CD4-positive, alpha-beta T cell treated with Interleukin-2 at 100 ng/mL for 4 hours (primary cell): ENCODE results near the gene ALG12.

Experiments
- DNase-seq: peaks from one replicate; pipeline ENCODE4 v3.0.0-alpha.2; 2020; ENCODE audit warnings: low spot score

ALG12 gene

DNA sequence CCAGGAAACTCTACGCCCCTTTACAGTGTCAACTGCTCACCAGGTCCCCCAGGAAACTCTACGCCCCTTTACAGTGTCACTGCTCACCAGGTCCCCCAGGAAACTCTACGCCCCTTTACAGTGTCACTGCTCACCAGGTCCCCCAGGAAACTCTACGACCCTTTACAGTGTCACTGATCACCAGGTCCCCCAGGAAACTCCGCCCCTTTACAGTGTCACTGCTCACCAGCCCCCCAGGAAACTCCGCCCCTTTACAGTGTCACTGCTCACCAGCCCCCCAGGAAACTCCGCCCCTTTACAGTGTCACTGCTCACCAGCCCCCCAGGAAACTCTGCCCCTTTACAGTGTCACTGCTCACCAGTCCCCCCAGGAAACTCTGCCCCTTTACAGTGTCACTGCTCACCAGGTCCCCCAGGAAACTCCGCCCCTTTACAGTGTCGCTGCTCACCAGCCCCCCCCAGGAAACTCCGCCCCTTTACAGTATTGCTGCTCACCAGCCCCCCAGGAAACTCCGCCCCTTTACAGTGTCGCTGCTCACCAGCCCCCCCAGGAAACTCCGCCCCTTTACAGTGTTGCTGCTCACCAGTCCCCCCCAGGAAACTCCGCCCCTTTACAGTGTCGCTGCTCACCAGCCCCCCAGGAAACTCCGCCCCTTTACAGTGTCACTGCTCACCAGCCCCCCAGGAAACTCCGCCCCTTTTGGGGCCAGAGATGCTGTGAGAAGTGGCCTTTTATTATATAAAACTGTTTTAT is 27.0 kb upstream of the ALG12 start:
- peak; percentile 54 for DNase-seq

DNA sequence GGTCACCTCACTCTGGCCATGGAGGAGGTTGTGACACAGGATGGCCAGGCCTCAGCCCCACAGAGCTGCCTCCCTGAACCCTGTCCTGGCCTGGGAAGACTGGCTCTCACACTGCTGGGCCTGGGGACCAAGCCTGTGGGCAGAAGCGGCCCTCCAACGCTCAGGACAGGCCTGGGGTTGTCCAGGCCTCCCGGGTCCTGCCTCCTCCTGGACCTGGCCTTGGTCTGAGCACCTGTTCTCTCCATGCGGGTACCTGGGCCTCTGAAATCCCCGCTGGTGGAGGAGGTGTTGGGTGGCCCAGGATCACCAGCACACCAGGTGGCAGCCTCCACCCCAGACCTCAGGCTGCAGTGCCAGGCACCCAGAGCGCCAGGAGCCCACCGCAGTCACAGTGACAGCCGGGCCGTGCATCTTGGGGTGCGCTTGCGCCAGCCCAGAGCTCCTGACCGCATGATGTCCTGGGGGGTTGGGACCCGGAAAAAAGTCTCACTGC is 26.2 kb upstream of the ALG12 start:
- no peak for DNase-seq

DNA sequence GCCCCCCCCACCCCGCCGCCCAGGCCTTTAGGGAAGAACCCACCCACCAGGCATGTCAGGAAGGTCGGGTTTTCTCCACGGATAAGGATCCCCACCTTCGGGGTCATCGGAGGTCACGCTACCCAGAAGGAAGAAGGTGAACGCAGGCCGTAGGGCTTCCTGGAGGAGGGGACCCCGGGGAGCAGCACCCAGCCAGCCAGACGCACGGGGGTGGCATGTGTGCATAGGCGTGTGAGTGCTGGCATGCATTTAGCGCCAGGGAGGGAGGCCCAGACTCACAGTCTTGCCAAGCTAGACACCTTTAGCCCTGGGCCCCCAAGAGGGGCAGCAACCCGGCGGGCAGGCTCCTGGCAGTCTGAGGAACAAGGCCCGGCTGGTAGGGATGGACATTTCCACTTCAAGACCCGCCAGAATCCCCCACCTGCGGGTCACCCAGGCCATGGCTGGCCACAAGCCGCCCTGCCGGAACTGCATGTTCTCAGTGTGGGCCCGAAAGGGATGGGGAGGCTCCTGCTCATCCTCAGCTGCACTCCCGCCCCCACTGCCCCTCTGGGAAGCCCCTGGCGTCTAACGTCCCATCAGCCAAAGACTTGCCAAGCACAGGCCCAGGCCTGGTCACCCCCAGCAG is 25.6 kb upstream of the ALG12 start:
- DNase-seq, result no peak

DNA sequence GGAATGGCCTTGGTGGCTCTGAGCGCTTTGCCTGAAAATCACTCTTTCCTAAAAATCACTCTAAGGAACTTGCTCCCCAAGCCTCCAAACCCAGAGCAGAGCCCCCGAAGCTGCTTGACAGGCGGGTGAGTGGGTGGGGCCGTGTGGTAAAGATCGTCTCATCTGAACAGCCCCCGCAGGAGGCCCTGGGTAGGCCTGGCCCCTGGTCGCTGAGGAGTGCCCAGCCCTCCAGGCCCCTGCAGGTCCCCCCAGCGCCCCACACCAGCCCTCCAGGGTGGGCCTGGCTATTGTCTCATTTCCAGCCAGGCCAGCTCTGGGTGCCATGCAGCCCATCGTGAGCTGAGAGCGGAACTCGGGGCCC is 25.1 kb upstream of the ALG12 start:
- DNase-seq, result no peak

DNA sequence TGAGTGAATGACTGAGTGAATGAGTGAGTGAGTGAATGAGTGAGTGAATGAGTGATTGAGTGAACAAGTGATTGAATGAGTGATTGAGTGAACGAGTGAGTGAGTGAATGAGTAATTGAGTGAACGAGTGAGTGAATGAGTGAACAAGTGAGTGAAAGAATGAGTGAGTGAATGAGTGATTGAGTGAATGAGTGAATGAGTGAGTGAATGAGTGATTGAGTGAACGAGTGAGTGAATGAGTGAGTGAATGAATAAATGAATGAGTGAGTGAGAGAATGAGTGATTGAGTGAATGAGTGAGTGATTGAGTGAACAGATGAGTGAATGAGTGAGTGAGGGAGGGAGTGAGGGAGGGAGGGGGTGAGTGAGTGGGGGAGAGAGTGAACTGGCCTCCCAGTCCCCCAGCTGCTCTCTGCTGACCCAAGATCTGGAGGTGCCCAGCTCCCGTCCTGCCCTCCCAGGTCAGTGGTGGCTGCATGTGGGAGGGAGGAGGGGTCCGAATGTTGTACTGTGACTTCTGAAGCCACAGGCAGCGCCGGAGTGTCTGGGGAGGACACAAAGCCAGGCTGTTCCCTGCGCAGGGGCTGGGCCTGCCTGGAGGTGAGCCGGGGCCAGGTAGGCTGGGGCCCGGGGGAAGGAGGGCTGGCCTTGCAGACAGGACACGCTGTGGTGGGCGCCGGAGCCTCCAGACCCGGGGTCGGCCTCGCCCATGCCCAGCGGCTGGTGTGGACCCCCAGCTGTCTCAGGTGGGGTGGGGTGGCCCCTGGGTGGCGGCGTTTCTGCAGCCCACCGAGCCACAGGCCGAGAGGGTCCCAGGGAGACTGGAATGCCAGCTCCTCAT is 24.5 kb upstream of the ALG12 start:
- no peak for DNase-seq

DNA sequence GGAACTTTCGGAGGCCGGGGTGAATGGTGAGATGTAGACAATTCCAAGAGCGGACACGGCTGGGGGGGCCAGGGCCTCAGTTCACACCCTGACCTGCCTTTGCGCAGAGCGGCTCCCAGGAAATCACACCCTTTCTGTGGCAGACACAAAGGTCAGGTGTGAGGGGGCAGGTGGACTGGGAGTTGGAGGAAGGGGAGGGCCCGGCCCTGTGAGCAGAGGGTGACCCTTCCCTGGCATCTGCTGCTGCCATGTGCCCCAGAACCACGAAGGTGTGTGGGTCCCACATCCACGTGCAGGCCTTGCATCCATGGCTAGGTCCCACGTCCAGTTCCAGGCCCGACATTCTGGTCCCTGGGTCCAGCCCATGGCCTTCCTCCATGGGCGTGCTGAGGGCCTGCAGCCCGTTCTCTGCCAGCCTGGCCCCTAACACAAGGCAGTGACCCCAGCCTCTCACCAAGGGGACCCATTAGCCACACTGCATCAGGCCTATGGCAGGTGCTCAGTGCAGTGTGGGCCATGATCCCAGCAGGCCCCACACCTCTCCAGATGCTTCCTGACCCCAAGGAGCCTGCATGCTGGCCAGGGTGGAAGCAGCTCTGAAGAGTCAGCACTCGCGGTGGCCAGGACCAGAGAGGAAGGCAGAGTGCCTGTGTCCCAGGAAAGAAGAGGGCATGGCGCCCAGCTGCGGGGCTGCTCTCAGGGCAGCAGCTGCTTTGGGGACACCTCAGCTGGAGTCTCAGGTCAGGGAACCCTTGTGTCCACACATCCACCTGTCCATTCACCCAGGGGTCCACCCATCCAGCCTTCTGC is 23.5 kb upstream of the ALG12 start:
- no peak for DNase-seq

DNA sequence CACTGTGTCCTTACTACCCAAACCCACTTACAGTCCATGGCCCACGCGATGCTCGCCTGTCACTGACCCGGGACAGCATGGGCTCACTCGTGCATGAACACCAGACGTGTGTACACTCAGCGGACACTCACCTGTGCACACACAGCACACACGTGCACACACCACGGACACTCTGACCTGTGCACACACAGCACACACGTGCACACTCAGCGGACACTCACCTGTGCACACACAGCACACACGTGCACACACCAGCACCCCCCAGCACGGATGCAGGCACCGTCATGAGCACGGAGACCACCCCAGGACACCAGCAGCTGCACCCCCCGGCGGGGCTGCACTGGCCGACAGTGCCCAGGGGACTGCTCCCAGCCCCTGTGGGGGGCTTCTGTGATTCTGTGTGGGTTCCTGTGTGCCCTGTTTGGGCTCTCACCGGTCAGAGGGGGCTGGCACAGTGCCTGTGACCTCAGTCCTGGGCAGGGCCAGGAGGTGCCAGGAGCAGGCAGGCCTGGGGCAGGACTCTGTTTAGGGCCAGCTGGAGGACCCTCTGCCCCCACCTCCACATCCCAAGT is 20.4 kb upstream of the ALG12 start:
- no peak for DNase-seq

DNA sequence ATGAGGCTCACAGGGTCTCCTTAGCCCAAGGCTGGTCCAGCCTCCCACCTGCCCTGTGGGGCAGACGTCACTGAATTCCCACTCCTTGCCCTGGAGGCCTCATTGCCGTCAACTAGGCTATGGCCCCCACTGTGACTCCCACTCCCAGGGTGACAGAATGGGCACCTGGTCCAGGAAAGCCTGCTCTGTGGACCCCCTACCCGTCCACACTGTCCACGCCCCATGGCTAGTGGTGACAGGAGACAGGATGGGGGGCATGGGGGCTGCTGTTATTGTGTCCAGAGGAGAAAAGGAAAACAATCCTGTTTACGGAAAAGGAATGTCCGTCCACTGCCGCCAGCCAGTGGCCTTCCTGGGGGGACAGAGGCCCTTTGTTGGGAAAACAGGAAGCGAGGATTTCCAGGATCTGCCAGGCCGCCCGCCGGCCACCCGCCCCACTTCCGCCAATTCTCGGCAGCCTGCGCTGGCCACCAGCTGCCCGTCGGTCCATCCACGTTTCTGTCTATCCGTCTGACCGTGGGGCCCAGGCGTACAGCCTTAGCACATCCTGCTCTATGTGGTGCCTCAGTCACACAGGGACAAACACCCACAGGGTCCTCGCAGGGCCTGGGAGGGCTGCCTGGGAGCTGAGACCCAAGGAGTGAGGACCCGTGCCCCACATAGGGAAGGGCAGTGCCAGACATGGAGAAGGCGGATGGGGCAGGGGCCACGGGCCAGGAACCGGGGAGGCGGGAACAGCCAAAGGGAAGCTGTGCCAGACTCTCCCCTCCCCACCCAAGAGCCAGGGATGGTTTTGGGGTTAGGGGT is 19.7 kb upstream of the ALG12 start:
- no peak for DNase-seq

DNA sequence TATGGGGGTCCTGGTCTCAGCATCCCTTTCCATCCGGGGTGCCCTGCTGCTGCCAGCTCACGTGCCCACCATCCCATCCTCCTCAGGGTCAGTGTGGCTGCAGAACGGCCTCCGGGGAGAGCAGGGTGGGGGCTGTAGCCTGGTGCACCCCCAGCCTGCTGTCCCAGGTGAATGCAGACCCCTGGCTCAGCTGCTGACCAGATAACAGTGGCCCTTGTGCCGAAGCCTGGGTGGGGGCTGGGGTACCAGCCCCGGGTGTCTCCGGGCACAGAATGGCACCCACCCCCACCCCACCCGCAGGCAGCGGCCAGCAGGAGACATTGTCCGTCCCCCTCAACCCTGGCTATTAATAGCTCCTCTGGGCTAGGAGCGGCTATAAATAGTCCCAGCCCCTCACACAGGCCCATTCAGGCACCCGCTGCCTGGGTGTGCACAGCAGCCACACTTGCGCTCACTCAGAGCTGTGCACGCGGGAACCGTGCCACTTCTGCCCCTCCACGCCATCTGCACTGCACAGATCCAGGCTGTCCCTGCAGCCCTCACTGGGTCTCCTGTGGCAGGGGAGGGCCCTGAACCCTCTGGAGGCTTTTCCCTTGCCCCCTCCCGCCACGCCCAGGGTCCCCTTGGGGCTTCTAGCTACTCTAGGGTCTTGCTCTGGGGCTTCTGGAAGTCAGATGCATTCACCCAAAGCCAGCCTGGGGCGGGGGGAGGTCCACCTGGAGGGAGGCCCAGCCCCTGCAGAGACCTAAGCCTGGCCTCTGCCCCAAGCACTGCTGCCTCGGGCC is 18.9 kb upstream of the ALG12 start:
- no peak for DNase-seq

DNA sequence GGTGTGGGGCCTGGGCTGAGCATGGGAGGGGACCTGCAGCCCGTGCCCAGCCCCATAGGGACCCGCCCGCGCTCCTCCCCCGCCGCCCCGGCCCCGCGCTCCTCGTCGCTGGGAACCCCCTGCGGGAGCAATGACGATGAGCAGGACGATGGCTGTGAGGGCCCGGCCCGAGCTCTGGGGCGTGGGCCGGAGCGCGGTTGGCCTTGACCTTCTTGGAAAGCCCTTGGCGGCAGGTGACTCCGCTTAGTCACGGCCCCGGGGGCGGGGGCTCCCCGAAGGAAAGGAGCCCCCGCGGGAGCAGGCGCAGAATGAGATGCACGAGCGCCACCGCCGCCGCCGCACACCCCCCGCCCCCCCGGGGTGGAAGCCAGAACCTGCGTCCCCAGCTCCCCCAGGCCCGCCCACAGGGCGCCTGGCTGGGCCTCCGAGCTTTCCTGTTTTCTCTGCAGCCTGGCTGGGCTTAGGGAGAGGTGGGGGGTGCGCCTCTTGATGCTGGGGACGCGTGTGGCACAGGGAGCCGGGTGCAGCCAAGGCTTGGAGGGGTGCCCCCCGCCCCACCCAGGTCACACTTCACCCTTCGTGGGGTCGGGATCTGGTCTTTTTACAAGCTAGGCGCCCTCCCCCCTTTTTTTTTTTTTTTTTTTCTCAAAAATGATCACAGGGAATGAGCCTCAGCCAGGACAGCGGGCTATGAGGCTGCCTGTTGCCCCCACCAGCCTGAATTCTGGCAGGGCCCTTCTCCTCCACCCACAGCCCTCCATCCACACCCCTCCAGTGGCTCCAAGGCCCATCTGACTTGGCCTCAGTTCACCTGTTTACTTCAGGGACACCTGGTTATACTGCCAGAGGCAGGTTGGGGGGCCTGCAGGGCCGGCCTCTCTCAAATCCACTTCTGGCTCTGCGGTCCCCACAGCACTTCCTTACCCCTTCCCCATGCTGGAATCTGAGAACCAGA is 18.1 kb upstream of the ALG12 start:
- peak; percentile 96 for DNase-seq

DNA sequence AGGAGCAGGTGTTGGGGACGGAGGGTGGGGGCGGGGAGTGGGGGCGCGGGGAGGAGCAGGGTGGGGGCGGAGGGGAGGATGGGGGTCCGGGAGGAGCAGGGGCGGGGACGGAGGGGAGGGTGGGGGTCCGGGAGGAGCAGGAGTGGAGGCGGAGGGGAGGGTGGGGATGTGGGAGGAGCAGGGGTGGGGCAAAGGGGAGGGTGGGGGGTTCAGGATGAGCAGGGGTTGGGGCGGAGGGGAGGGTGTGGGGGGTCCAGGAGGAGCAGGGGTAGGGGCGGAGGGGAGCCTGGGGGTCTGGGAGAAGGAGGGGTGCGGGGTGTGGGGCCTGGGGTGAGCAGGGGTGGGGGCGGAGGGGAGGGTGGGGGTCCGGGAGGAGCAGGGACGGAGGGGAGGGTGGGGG is 17.3 kb upstream of the ALG12 start:
- peak; percentile 38 for DNase-seq

DNA sequence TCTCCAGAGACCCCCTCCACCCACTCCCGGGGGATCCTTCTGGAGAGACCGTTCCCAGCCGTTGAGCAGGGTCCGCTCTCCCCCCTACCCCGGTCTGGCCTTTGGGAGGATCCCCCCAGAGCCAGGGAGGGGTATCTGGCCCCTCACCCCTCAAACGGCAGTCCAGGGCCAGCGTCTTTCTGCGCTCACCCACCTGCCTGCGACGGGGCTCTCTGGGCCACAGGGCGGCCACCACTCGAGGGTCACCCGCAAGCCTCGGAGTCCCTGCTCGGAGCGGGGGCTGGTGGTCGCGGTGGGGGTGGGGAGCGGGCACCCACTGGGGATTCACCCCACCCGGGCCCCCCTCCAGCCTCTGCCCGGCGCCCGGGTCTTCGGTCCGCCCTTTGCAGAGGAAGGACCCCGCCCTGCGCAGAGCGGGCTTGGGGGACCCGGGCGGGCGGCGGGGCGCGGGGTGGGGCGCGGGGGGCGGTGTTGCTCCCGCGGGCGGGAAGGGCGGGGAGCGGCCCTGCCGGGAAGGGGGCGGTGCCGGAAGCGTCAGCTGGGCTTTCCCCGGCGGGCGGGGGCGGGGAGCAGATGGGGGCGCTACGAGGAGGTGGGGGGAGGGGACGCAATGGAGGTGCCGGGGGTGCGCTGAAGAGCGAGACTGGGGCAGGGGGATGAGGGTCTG is 16.8 kb upstream of the ALG12 start:
- peak; percentile 87 for DNase-seq

DNA sequence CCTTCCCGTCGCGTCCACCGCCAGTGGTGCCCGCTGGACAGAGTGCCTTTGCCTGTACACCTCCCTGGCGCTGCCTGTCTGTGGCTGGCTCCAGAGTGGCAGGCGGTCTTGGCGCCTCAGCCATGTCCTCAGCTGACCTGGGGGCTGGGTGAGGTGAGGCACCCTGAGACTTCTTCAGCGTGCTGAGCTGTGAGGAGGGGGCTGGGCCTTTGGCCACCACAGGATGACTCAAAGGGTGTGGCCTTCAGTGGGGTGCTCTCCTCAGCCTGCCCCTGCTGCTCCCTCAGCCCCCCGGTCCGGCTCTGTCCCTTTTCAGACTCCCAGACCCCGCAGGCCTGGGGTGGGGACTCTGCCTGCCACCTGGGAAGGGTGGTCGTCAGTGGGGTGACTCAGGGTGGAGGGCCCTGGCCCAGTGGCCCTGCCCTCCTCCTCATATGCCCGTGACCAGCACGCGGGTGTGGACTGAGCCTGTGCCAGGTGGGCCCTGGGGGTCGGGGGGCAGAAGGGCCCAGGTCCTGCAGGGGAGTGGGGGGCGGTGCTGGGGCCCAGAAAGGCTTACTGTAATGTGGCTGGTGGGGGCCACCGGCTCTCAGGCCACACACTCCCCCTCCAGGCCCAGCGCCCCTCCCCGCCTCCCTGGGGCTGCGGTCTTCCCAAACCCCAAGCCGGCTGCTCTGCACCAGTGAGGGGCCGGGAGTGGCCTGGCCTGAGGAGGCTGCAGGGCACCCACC is 16.1 kb upstream of the ALG12 start:
- peak; percentile 34 for DNase-seq

DNA sequence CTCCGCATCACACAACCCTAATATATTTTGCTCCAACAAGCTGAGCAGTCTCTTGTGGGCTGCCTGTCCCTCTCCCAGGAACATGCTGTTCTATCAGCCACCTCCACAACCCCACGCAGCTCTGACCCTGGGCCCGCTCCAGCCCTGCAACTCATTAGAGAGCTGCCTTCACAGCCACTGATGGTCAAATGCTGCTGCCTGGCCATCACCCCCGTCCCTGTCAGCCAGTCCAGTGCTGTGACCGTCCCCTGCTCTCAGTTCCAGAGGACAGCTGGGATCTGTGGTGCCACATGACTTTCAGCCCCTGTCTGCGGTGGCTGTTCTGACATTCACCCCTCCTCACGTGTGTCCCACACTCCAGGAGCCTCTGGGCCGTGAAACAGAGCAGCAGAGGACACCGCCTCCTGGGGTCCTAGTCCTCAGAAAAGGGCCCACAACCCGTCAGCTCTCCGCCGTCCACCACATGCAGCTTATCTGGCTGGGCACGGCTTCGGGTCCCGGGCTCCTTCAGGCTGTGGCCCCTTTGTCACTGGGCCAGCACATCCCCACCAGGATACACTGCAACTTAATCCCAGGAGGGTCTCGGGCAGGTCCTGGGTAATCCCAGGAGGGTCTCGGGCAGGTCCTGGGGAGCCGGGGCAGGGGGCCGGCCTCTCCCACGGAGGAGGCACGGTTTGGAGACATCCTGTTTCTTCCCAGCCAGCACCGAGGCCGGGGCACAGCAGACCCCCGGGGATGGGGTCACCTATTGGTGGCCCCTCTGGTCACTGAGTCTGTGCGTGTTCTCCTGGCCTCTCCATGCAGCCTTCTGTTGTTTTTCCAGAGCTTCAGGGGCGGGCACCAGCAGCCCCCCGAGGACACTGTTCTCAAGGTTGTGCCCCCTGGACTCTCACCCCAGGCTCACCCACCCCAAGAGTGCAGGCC is 15.3 kb upstream of the ALG12 start:
- no peak for DNase-seq

DNA sequence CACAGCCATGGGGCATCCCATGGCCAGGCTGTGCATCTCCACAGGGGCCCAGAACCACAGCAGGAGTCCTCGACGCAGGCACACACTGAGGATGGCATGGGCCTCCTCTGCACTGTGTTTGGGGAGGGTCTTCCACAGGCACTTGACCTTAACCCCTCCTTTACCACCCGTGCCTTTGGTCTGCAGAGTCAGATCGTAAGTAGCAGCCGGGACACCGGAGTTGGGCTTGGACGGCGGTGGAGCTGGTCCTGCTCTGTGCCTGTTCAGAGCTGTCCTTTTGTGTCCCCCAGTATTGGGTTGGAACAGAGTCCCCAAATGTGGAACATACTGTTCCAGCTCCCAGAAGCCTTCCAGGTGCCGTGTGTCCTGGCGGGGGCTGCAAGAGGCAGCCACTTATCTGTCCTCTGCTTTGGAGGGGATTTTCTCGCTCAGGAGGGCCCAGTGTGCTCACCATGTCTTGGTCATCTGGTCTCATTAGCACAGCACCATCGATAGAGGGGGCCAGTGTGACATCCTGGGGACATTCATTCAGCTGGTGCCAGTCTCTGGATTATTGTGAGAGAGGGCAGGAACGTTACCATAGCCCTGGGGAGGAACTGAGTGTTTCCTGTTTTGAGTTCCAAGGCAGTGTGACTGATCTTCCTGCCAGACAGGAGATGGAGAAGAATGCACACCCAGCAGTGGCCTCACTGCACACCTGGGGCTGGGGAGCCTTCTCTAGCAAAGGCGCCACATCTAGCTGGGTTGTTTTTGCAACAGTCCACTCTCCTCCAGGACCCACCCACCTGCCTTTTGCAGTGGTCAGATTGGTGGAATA is 12.6 kb upstream of the ALG12 start:
- DNase-seq, result peak; percentile 74
